Measurements from ENCODE around the gene ZDHHC13.

DNA sequence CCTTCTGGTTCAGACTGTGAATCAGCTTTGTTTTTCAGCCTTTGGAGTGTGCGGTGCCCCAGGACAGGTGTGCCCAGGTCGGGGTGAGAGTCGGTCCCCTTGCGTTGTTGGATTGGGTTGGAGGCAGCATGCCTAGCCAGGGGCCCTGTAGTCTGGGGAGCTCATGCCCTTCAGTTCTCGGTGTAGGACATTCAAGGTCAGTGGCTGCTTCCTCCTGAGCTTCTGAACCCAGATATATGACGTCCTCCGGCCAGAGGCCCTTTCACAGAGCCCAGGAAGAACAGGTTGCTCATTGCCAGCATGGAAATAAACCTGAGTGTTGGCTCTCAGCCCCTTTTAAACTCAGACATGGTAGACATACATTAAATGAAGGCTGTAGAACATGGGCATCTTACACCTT is 82.1 kb downstream of the ZDHHC13 start:
- TF ChIP-seq, protein P1, sequence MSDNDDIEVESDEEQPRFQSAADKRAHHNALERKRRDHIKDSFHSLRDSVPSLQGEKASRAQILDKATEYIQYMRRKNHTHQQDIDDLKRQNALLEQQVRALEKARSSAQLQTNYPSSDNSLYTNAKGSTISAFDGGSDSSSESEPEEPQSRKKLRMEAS (IDR thresholded peaks at IDR 0.05) = no peak
- TF ChIP-seq, protein P2, sequence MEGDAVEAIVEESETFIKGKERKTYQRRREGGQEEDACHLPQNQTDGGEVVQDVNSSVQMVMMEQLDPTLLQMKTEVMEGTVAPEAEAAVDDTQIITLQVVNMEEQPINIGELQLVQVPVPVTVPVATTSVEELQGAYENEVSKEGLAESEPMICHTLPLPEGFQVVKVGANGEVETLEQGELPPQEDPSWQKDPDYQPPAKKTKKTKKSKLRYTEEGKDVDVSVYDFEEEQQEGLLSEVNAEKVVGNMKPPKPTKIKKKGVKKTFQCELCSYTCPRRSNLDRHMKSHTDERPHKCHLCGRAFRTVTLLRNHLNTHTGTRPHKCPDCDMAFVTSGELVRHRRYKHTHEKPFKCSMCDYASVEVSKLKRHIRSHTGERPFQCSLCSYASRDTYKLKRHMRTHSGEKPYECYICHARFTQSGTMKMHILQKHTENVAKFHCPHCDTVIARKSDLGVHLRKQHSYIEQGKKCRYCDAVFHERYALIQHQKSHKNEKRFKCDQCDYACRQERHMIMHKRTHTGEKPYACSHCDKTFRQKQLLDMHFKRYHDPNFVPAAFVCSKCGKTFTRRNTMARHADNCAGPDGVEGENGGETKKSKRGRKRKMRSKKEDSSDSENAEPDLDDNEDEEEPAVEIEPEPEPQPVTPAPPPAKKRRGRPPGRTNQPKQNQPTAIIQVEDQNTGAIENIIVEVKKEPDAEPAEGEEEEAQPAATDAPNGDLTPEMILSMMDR (IDR thresholded peaks at IDR 0.05; ENCODE audit: low read depth, low read length, missing input control) = no peak
- TF ChIP-seq EGR1 (IDR thresholded peaks at IDR 0.05; ENCODE audit: low read depth in 2 of 2) (no peak), JUND (IDR thresholded peaks at IDR 0.05) (no peak), HNF4A (conservative IDR thresholded peaks at IDR 0.05) (no peak), RAD21 (IDR thresholded peaks at IDR 0.05) (no peak)
- TF ChIP-seq, protein P3, sequence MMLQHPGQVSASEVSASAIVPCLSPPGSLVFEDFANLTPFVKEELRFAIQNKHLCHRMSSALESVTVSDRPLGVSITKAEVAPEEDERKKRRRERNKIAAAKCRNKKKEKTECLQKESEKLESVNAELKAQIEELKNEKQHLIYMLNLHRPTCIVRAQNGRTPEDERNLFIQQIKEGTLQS (IDR thresholded peaks at IDR 0.05) = no peak
- TF ChIP-seq, protein P4, sequence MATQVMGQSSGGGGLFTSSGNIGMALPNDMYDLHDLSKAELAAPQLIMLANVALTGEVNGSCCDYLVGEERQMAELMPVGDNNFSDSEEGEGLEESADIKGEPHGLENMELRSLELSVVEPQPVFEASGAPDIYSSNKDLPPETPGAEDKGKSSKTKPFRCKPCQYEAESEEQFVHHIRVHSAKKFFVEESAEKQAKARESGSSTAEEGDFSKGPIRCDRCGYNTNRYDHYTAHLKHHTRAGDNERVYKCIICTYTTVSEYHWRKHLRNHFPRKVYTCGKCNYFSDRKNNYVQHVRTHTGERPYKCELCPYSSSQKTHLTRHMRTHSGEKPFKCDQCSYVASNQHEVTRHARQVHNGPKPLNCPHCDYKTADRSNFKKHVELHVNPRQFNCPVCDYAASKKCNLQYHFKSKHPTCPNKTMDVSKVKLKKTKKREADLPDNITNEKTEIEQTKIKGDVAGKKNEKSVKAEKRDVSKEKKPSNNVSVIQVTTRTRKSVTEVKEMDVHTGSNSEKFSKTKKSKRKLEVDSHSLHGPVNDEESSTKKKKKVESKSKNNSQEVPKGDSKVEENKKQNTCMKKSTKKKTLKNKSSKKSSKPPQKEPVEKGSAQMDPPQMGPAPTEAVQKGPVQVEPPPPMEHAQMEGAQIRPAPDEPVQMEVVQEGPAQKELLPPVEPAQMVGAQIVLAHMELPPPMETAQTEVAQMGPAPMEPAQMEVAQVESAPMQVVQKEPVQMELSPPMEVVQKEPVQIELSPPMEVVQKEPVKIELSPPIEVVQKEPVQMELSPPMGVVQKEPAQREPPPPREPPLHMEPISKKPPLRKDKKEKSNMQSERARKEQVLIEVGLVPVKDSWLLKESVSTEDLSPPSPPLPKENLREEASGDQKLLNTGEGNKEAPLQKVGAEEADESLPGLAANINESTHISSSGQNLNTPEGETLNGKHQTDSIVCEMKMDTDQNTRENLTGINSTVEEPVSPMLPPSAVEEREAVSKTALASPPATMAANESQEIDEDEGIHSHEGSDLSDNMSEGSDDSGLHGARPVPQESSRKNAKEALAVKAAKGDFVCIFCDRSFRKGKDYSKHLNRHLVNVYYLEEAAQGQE (IDR thresholded peaks at IDR 0.05) = no peak
